Keratinocyte (primary cell): Measurements from ENCODE around the gene LDLRAD4. TPM values are rescaled to one million over a fixed set of nuclear protein-coding genes. Genes with fewer than 3 reads are reported as not detected.

ENCODE experiments used
- DNase-seq: peaks from one replicate; pipeline ENCODE4 v3.0.0-alpha.2; 2011; ENCODE audit warnings: low read depth, missing footprints, low spot score
- FAIRE-seq: peaks from 2 replicates; lab custom pipeline; 2011; peaks lifted over from hg19 to GRCh38; lab: Jason Lieb, UNC
- H2AFZ ChIP-seq: 2 replicates; pipeline ENCODE4 v1.6.0; 2012; ENCODE audit warnings: low read length, control low read depth, inconsistent platforms; ENCODE audit not compliant: control insufficient read depth
- H3K27ac ChIP-seq: 2 replicates; pipeline ENCODE4 v1.5.1; 2011; ENCODE audit warnings: low read length; ENCODE audit not compliant: control insufficient read depth, insufficient read depth
- H3K27me3 ChIP-seq: 3 replicates; pipeline ENCODE4 v1.6.0; 2011; ENCODE audit warnings: low read length; ENCODE audit not compliant: control insufficient read depth, insufficient read depth; ENCODE audit errors: extremely low read depth
- H3K36me3 ChIP-seq, 2 experiments: 2 replicates in 1 of 2; 3 replicates in 1 of 2; pipeline ENCODE4 v1.5.1; 2011; ENCODE audit warnings: low read length in 2 of 2, mild to moderate bottlenecking in 1 of 2; ENCODE audit not compliant: control insufficient read depth in 2 of 2, insufficient read depth in 2 of 2; ENCODE audit errors: extremely low read depth in 1 of 2
- H3K4me1 ChIP-seq: 3 replicates; pipeline ENCODE4 v1.5.1; 2011; ENCODE audit warnings: low read length; ENCODE audit not compliant: control insufficient read depth, insufficient read depth; ENCODE audit errors: extremely low read depth
- H3K4me2 ChIP-seq: 3 replicates; pipeline ENCODE4 v1.6.0; 2011; ENCODE audit warnings: low read depth, low read length; ENCODE audit not compliant: control insufficient read depth, insufficient read depth; ENCODE audit errors: extremely low read depth
- H3K4me3 ChIP-seq, 3 experiments: fragments of 200-600 bp in 1 of 3; sonication (generic) in 1 of 3; 2 replicates in 2 of 3; 3 replicates in 1 of 3; pipeline ENCODE4 v1.5.1; 2011 to 2016; ENCODE audit warnings: low read length in 3 of 3, mild to moderate bottlenecking in 3 of 3, control low read depth in 2 of 3, inconsistent platforms in 1 of 3, low read depth in 1 of 3, mixed read lengths in 1 of 3, mixed run types in 1 of 3, moderate library complexity in 1 of 3; ENCODE audit not compliant: control insufficient read depth in 2 of 3, insufficient read depth in 2 of 3; ENCODE audit errors: extremely low read depth in 1 of 3
- H3K79me2 ChIP-seq: 2 replicates; pipeline ENCODE4 v1.6.0; 2012; ENCODE audit warnings: low read length; ENCODE audit not compliant: control insufficient read depth, insufficient read depth
- H3K9ac ChIP-seq: 3 replicates; pipeline ENCODE4 v1.6.0; 2011; ENCODE audit warnings: low read length; ENCODE audit not compliant: control insufficient read depth, insufficient read depth; ENCODE audit errors: extremely low read depth
- H3K9me1 ChIP-seq: 3 replicates; pipeline ENCODE4 v1.6.0; 2011; ENCODE audit warnings: low read length; ENCODE audit not compliant: control insufficient read depth, insufficient read depth; ENCODE audit errors: extremely low read depth
- H3K9me3 ChIP-seq: 2 replicates; pipeline ENCODE4 v1.5.1; 2012; ENCODE audit warnings: low read depth, low read length; ENCODE audit not compliant: control insufficient read depth
- H4K20me1 ChIP-seq: 3 replicates; pipeline ENCODE4 v1.6.0; 2011; ENCODE audit warnings: low read length; ENCODE audit not compliant: control insufficient read depth, insufficient read depth; ENCODE audit errors: extremely low read depth
- CTCF ChIP-seq, 3 experiments: IDR thresholded peaks in 1 of 3; conservative IDR thresholded peaks in 1 of 3; optimal IDR thresholded peaks in 1 of 3; 2 replicates in 2 of 3; 3 replicates in 1 of 3; pipeline versions ENCODE3 to v1.5.1; 2011; ENCODE audit warnings: low read length in 3 of 3, mild to moderate bottlenecking in 3 of 3, moderate library complexity in 2 of 3, control low read depth in 1 of 3, inconsistent platforms in 1 of 3; ENCODE audit not compliant: insufficient read depth in 2 of 3; ENCODE audit errors: extremely low read depth in 1 of 3
- EZH2 ChIP-seq: IDR thresholded peaks from one replicate; pipeline ENCODE4 v1.6.1; 2012; ENCODE audit warnings: inconsistent platforms, mild to moderate bottlenecking, low read length, moderate library complexity
- dilution Hi-C: fragments of 300-500 bp; cut with MboI; formaldehyde crosslinking; loops from one replicate; pipeline ENCODE4 v1.7.0; 2020; ENCODE audit warnings: low sequenced_read_pairs; ENCODE audit not compliant: extremely low pct_ligation_motif_present
- polyA plus RNA-seq, 5 experiments: library from polyadenylated mRNA; depleted of rRNA in 3 of 5; stranded (reverse) in 3 of 5; stranded (forward) in 1 of 5; unstranded in 1 of 5; fragments of >200 nt; gene quantifications; 1 replicate in 1 of 5; 2 replicates in 3 of 5; 3 replicates in 1 of 5; pipeline versions ENCODE4 v1.2.1 to v1.2.3, GENCODE V29; 2011 to 2012; ENCODE audit warnings: missing spikeins in 2 of 5, low read depth in 1 of 5, low replicate concordance in 1 of 5

Gene LDLRAD4
- polyA plus RNA-seq, 1 donor (not counting 4 experiments of a cell fraction or from before 2014, with no cell fraction given), result not detected

- no peaks in the 10 kb centered on the region for H3K4me1 ChIP-seq
- H4K20me1 ChIP-seq, result no peaks in the 10 kb centered on the region
- no peak for DNase-seq
- no peaks in the 10 kb centered on the region for H3K9me1 ChIP-seq
- FAIRE-seq, result no peak
- H3K36me3 ChIP-seq, result no peaks in the 10 kb centered on the region
- no peak overlapping the region for H3K4me2 ChIP-seq
- no peaks in the 10 kb centered on the region for H3K27me3 ChIP-seq
- no peak overlapping the region for H3K27ac ChIP-seq
- TF ChIP-seq CTCF (optimal IDR thresholded peaks at IDR 0.05 in 1 of 3, IDR thresholded peaks at IDR 0.05 in 1 of 3, conservative IDR thresholded peaks at IDR 0.05 in 1 of 3; ENCODE audit: extremely low read depth in 1 of 3, insufficient read depth in 2 of 3, low read length in 3 of 3), result no peak
- TF ChIP-seq EZH2, result no peak
- dilution Hi-C loops, result no loop called here
- no peaks in the 10 kb centered on the region for H3K9me3 ChIP-seq
- no peak overlapping the region for H3K9ac ChIP-seq
- no peak overlapping the region for H2AFZ ChIP-seq
- no peaks in the 10 kb centered on the region for H3K79me2 ChIP-seq
- no peak overlapping the region for H3K4me3 ChIP-seq
Observed at GRCh38 chr18:13390711-13391110, 172.2 kb downstream of the LDLRAD4 start.

GRCh38 chr18:13392029-13392750 lies 173.6 kb downstream of the LDLRAD4 start:
- Histone ChIP-seq H2AFZ (no peak overlapping the region), H3K36me3 (no peaks in the 10 kb centered on the region), H3K27ac (no peak overlapping the region), H3K4me2 (no peak overlapping the region), H3K9me1 (no peaks in the 10 kb centered on the region), H3K9me3 (no peaks in the 10 kb centered on the region), H3K27me3 (no peaks in the 10 kb centered on the region), H3K79me2 (no peaks in the 10 kb centered on the region), H3K4me1 (no peaks in the 10 kb centered on the region), H3K9ac (no peak overlapping the region), H4K20me1 (no peaks in the 10 kb centered on the region), H3K4me3 (no peak overlapping the region)
- dilution Hi-C loops, result no loop called here
- TF ChIP-seq EZH2 (no peak), CTCF (optimal IDR thresholded peaks at IDR 0.05 in 1 of 3, IDR thresholded peaks at IDR 0.05 in 1 of 3, conservative IDR thresholded peaks at IDR 0.05 in 1 of 3; ENCODE audit: extremely low read depth in 1 of 3, insufficient read depth in 2 of 3, low read length in 3 of 3) (no peak)
- no peak for DNase-seq
- no peak for FAIRE-seq
